T-cell (primary cell): Measurements from ENCODE around the gene SLC27A1. TPM values are rescaled to one million over a fixed set of nuclear protein-coding genes. Genes with fewer than 3 reads are reported as not detected.

Experiments used
- ATAC-seq, 4 experiments: fragments of 200-7000 bp in 3 of 4; fragments of 150-1000 bp in 1 of 4; cut with Tn5 transposase; replicated peaks in 1 of 4; 1 replicate in 3 of 4; 2 replicates in 1 of 4; pipeline ENCODE4 v1.10.0; 2021; ENCODE audit warnings: moderate library complexity in 3 of 4, mild to moderate bottlenecking in 2 of 4, moderate number of reproducible peaks in 1 of 4
- CTCF ChIA-PET, 2 donors: fragments of 300-600 bp; sonication (Branson Sonifier 250); formaldehyde crosslinking; loops; one replicate each; lab custom pipeline; 2022; ENCODE audit warnings: antibody characterized with exemption in 2 of 2; lab: Charles Lee
- POLR2A ChIA-PET, 2 donors: fragments of 300-600 bp; sonication (Branson Sonifier 250); formaldehyde crosslinking; loops; one replicate each; lab custom pipeline; 2022; ENCODE audit warnings: antibody characterized with exemption in 2 of 2; lab: Charles Lee
- DNase-seq, 35 experiments: peaks; one replicate each; pipeline versions ENCODE4 v3.0.0 to v3.0.0-alpha.2; 2013 to 2023
- H3K27ac ChIP-seq: one replicate; pipeline ENCODE4 v1.5.1; 2013; ENCODE audit warnings: low read length
- H3K27me3 ChIP-seq, 2 experiments: replicated peaks in 1 of 2; 1 replicate in 1 of 2; 2 replicates in 1 of 2; pipeline versions ENCODE4 v1.6.1 to v1.7.0; 2013; ENCODE audit warnings: low read length in 1 of 2, mixed read lengths in 1 of 2; ENCODE audit not compliant: control insufficient read depth in 2 of 2, insufficient read depth in 2 of 2; ENCODE audit errors: extremely low read depth in 1 of 2
- H3K36me3 ChIP-seq, 2 donors: 1 replicate in 1 of 2; 2 replicates in 1 of 2; pipeline versions ENCODE4 v1.6.1 to v1.7.0; 2013; ENCODE audit warnings: low read length in 1 of 2; ENCODE audit not compliant: control insufficient read depth in 2 of 2, insufficient read depth in 1 of 2; ENCODE audit errors: extremely low read depth in 1 of 2
- H3K4me1 ChIP-seq, 2 experiments: 1 replicate in 1 of 2; 2 replicates in 1 of 2; pipeline versions ENCODE4 v1.6.1 to v1.7.0; 2013; ENCODE audit warnings: low read length in 2 of 2, mixed read lengths in 1 of 2; ENCODE audit not compliant: insufficient read depth in 2 of 2, control insufficient read depth in 1 of 2; ENCODE audit errors: extremely low read depth in 1 of 2
- H3K4me3 ChIP-seq, 2 donors: 1 replicate in 1 of 2; 2 replicates in 1 of 2; pipeline versions ENCODE4 v1.5.1 to v1.7.0; 2013; ENCODE audit warnings: mild to moderate bottlenecking in 2 of 2, low read length in 1 of 2, moderate library complexity in 1 of 2; ENCODE audit not compliant: control insufficient read depth in 1 of 2; ENCODE audit errors: extremely low read depth in 1 of 2
- H3K9me3 ChIP-seq: 2 replicates; pipeline ENCODE4 v1.7.0; 2013
- H3K27ac Mint-ChIP-seq, 2 donors: one replicate each; pipeline ENCODE4 v1.8.0; 2020 to 2021; ENCODE audit warnings: mild to moderate bottlenecking in 2 of 2, mixed read lengths in 2 of 2
- H3K27me3 Mint-ChIP-seq, 2 donors: one replicate each; pipeline ENCODE4 v1.8.0; 2021 to 2022; ENCODE audit warnings: mixed read lengths in 2 of 2
- H3K36me3 Mint-ChIP-seq: one replicate; pipeline ENCODE4 v1.8.0; 2021; ENCODE audit warnings: mixed read lengths
- H3K4me1 Mint-ChIP-seq, 3 donors: one replicate each; pipeline ENCODE4 v1.8.0; 2020 to 2022; ENCODE audit warnings: mixed read lengths in 3 of 3, mild to moderate bottlenecking in 1 of 3
- H3K4me3 Mint-ChIP-seq, 3 donors: one replicate each; pipeline ENCODE4 v1.8.0; 2020 to 2022; ENCODE audit warnings: mild to moderate bottlenecking in 3 of 3, mixed read lengths in 3 of 3, moderate library complexity in 3 of 3
- H3K9me3 Mint-ChIP-seq, 3 donors: one replicate each; pipeline ENCODE4 v1.8.0; 2020 to 2022; ENCODE audit warnings: mixed read lengths in 3 of 3
- WGBS: methylation state at CpG from one replicate; pipeline ENCODE4 v1.1.5; 2013; ENCODE audit warnings: missing lambda C conversion rate; ENCODE audit not compliant: insufficient coverage; 5-methylcytosine and 5-hydroxymethylcytosine counted together
- total RNA-seq, 35 experiments: library from RNA in 6 of 35; stranded (reverse) in 6 of 35; fragments of 120-200 nt in 1 of 35; gene quantifications; one replicate each; pipeline versions ENCODE4 v1.2.1 to v1.2.4 and lab custom pipeline; 2013 to 2026

The SLC27A1 gene
- total RNA-seq, result 10 to 100 TPM in 3 of 5 donors, 1 to 10 TPM in 2; 5.9 to 13.3 (median 10.5) TPM
- 6.5 TPM for total RNA-seq (2013)
- 0.87 to 20.0 (median 8.1) reads per million in 29 experiments for total RNA-seq (lab: John Stamatoyannopoulos, UW)

- WGBS, result under 1% methylated on average over 61 of the region's 67 CpGs
- Mint-ChIP-seq H3K4me1 (peaks cover 29 to 36% (median 35%) of the 10 kb centered on the region in 3 donors), H3K9me3 (no peaks in the 10 kb centered on the region), H3K4me3 (peak within 1 kb of the TSS; percentile 92 to 98 (median 92)), H3K36me3 (no peaks in the 10 kb centered on the region), H3K27ac (peak within 1 kb of the TSS; percentile 88 to 96), H3K27me3 (no peaks in the 10 kb centered on the region)
- H3K27me3 ChIP-seq, result no peaks in the 10 kb centered on the region
- peak; percentile 73 to 78 (median 76) for ATAC-seq
- ChIA-PET CTCF (no interaction called here), POLR2A (interaction anchor here (0.5 to 0.7 kb wide), 2 partner anchors 77 to 249 kb away, joined by 3 to 6 read pairs; partner anchors contain the start of gene MAP1S (in 1 of the 2))
- H3K9me3 ChIP-seq, result no peaks in the 10 kb centered on the region
- H3K4me1 ChIP-seq, result peaks cover 2 to 30% of the 10 kb centered on the region in 2 experiments
- peak; percentile 71 to 92 (median 84) for DNase-seq
- H3K36me3 ChIP-seq, result no peaks in the 10 kb centered on the region
- H3K4me3 ChIP-seq, result peak within 1 kb of the TSS; percentile 71 to 83
- H3K27ac ChIP-seq, result peak within 1 kb of the TSS; percentile 69
These were observed at the start of gene SLC27A1 for GRCh38 chr19:17470068-17470841. TSS of gene SLC27A1 (plus strand) at chr19:17470524. CDS start at chr19:17470541, 17 bp downstream.

GRCh38 chr19:17421942-17422341, 48.4 kb upstream of the SLC27A1 start:
- H3K27ac Mint-ChIP-seq, result no peak overlapping the region
- Histone ChIP-seq H3K27me3 (no peaks in the 10 kb centered on the region), H3K9me3 (no peaks in the 10 kb centered on the region), H3K36me3 (peaks cover 0 to 3% of the 10 kb centered on the region in 2 donors), H3K4me1 (peaks cover 7 to 24% of the 10 kb centered on the region in 2 experiments), H3K27ac (no peak overlapping the region), H3K4me3 (no peak overlapping the region)
- POLR2A ChIA-PET, result no interaction called here
- H3K4me3 Mint-ChIP-seq, result peak overlapping the region in 1 of 3 donors; percentile 93
- CTCF ChIA-PET, result no interaction called here
- ATAC-seq (no peak), DNase-seq (no peak)
- H3K36me3 Mint-ChIP-seq, result peaks cover 5% of the 10 kb centered on the region
- H3K9me3 Mint-ChIP-seq, result no peaks in the 10 kb centered on the region
- 100% methylated on average over 4 of the region's 4 CpGs for WGBS
- no peaks in the 10 kb centered on the region for H3K27me3 Mint-ChIP-seq
- H3K4me1 Mint-ChIP-seq, result peaks cover 16 to 20% (median 18%) of the 10 kb centered on the region in 3 donors

GRCh38 chr19:17423429-17424208, 46.7 kb upstream of the SLC27A1 start:
- H3K4me1 Mint-ChIP-seq, result peaks cover 15 to 20% (median 18%) of the 10 kb centered on the region in 3 donors
- no peak overlapping the region for H3K4me3 Mint-ChIP-seq
- no peak for DNase-seq
- Histone ChIP-seq H3K27ac (no peak overlapping the region), H3K36me3 (peaks cover 0 to 3% of the 10 kb centered on the region in 2 donors), H3K27me3 (no peaks in the 10 kb centered on the region), H3K4me1 (peaks cover 7 to 24% of the 10 kb centered on the region in 2 experiments), H3K4me3 (no peak overlapping the region), H3K9me3 (no peaks in the 10 kb centered on the region)
- H3K36me3 Mint-ChIP-seq, result peaks cover 4% of the 10 kb centered on the region
- no peaks in the 10 kb centered on the region for H3K9me3 Mint-ChIP-seq
- POLR2A ChIA-PET, result interaction anchor here in 1 of 2 donors (0.6 kb wide), 1 partner anchor 26 kb away, joined by 4 read pairs; no protein-coding TSS in a partner anchor
- no peaks in the 10 kb centered on the region for H3K27me3 Mint-ChIP-seq
- ATAC-seq, result no peak
- CTCF ChIA-PET, result no interaction called here
- no peak overlapping the region for H3K27ac Mint-ChIP-seq
- 92% methylated on average over 6 of the region's 20 CpGs for WGBS

GRCh38 chr19:17424743-17425365, 45.5 kb upstream of the SLC27A1 start:
- ATAC-seq (peak; percentile 39 to 63 (median 52)), DNase-seq (peak in 3 of 35 experiments; percentile 22 to 32 (median 31))
- WGBS, result 45% methylated on average over 15 of the region's 27 CpGs
- Histone ChIP-seq H3K4me1 (peaks cover 3 to 16% of the 10 kb centered on the region in 2 experiments), H3K27ac (no peak overlapping the region), H3K27me3 (no peaks in the 10 kb centered on the region), H3K4me3 (no peak overlapping the region), H3K36me3 (peaks cover 0 to 3% of the 10 kb centered on the region in 2 donors), H3K9me3 (no peaks in the 10 kb centered on the region)
- Mint-ChIP-seq H3K27me3 (no peaks in the 10 kb centered on the region), H3K36me3 (peaks cover 4% of the 10 kb centered on the region), H3K4me1 (peaks cover 6 to 13% (median 8%) of the 10 kb centered on the region in 3 donors), H3K9me3 (no peaks in the 10 kb centered on the region), H3K27ac (no peak overlapping the region), H3K4me3 (no peak overlapping the region)
- POLR2A ChIA-PET, result interaction anchor here in 1 of 2 donors (0.6 kb wide), 1 partner anchor 349 kb away, joined by 5 read pairs; no protein-coding TSS in a partner anchor
- CTCF ChIA-PET, result no interaction called here

- Histone ChIP-seq H3K4me3 (no peak overlapping the region), H3K27me3 (no peaks in the 10 kb centered on the region), H3K36me3 (no peaks in the 10 kb centered on the region), H3K27ac (no peak overlapping the region), H3K9me3 (no peaks in the 10 kb centered on the region), H3K4me1 (peaks cover 0 to 3% of the 10 kb centered on the region in 2 experiments)
- Mint-ChIP-seq H3K9me3 (no peaks in the 10 kb centered on the region), H3K27me3 (no peaks in the 10 kb centered on the region), H3K4me3 (no peak overlapping the region), H3K36me3 (no peaks in the 10 kb centered on the region), H3K4me1 (peaks cover 0 to 1% (median 1%) of the 10 kb centered on the region in 3 donors), H3K27ac (no peak overlapping the region)
- ChIA-PET CTCF (interaction anchor here (0.7 to 0.9 kb wide), 3 partner anchors 9 to 293 kb away, joined by 3 to 5 read pairs (median 4); partner anchors contain the start of gene MVB12A (in 1 of the 2)), POLR2A (no interaction called here)
- DNase-seq, result no peak
- WGBS, result 96% methylated on average over 17 of the region's 17 CpGs
- no peak for ATAC-seq
These were observed 40.6 kb upstream of the SLC27A1 start for GRCh38 chr19:17429641-17430113.
